GM19372 (cell line): ENCODE measurements around the gene SP3.
A peak's percentile ranks its signal among the peaks of the same experiment; 100 is the strongest.

Experiments
- ATAC-seq: cut with Tn5 transposase; IDR thresholded peaks from one replicate; pipeline ENCODE4 v1.9.1; 2021; ENCODE audit warnings: mild to moderate bottlenecking, low read depth, moderate library complexity; ENCODE audit not compliant: unreplicated experiment

SP3 gene

DNA sequence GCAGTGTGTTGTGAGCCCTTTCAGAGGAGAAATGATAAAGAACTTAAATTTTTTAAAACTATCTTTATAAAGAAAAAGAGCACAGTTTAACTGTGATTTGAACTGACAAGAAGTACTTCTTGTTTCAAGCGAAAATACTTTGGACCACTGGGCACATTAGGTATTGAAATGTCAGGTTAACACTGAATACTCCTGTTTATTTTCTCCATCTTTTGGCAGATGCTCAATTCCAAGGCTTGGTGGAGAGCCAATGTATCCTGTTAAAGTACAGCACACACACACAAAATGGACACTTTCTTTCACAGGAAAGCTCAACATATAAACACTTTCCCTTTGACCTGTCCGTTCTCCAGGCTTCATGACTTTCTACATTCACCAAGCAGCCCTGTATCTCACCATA, 32.6 kb upstream of the SP3 start:
- no peak for ATAC-seq

- ATAC-seq: peak; percentile 94
Observed at GRCh38 chr2:173997269-173997668, 32.1 kb upstream of the SP3 start.

GRCh38 chr2:173996766-173997165, 31.6 kb upstream of the SP3 start:
- no peak for ATAC-seq

DNA sequence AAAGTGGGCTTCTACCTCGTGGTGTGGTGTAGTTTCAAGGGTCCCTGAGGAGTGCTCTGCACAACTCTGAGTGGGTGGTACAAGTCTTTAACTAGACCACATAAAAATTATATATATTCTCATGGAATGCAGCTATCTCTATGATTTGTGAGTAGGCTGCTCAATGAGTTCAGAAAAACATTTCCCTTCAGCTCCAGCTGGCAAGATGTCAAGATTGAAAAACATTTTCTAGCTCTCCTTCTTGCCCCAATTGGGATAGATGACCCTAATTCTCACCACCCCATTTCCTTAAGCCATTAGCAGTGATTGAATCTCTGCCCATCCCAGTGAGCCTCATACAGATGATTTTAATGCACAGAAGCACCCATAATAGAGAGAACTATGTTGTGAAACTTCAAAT, 28.3 kb upstream of the SP3 start:
- ATAC-seq: no peak

- no peak for ATAC-seq
Observed at GRCh38 chr2:173991856-173992588, 26.8 kb upstream of the SP3 start.

DNA sequence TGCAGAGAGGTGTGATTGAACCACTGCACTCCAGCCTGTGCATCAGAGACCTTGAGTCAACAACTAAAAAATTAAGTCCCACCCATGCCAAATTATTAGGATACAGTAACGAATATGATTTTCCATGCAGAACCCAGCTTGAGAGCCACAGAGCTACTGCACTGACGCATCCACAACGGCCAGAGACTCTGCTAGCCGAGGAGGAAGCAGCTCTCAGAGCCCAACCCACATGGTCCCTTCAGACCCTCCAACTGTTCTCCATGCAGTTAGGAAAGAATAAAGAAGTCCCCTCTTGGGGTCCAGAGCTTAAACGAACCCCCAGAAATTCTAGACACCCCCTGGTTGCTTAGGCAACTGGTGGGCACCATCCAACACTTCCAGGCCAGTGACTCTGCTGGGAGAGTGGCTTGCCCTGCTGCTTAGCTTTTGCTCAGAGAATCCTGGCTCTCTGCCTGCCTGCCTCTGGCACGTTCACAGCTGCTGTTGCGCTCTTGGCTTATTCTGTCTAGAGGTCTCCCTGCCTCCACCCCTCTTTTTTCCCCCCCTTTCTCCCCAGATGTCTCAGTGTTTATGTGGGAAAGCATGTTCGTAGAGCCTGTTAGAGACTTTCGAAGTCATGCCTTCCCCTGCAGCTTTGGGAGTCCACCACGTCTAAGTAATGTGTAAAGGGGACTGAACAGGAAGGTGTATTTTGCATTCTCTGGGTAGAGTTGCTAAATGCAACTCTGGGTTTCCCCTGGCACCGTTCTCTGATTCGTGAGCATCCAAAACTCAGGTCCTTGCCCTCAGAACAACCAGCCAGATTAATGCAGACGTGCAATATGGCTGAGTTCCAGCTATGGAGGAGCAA, 26.0 kb upstream of the SP3 start:
- ATAC-seq: peak; percentile 62

GRCh38 chr2:173990245-173990644, 25.1 kb upstream of the SP3 start:
- ATAC-seq: no peak

DNA sequence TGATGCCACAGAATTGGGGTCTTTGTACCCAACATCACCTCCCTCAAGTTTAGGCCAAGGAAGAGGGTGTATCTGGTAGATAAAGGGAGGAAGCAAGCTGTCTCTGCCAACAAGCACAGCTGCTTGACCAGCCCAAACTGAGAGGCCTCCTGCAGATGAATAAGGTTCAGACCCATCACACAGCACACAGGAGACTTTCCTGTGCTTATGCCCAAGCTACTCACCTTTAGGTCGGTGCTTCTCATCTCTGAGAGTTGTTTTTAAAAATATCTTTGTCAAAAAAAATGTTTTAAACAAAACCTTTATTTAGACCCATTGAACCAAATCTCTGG, 24.7 kb upstream of the SP3 start:
- ATAC-seq: no peak

- ATAC-seq: no peak
Observed at GRCh38 chr2:173989160-173989883, 24.1 kb upstream of the SP3 start.

DNA sequence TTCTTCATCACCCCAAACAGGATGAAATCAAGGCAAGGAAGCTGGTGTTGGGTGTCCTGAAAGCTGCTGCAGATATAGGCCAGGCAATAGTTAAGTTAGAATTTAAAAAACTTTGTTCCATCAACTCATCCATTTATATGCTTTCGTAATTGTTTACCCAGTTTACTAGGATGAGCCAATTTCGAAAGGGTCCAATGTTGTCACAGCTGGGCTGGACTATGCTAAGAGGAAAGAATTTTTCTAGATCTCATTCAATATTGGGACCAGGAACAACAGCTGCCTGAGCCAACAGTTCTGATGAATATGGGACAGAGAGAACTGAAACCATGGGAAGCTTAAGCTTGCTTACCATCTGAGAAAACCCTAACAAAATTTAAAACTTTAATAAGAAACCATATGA, 21.6 kb upstream of the SP3 start:
- no peak for ATAC-seq

- no peak for ATAC-seq
Observed at GRCh38 chr2:173985605-173985992, 20.4 kb upstream of the SP3 start.

DNA sequence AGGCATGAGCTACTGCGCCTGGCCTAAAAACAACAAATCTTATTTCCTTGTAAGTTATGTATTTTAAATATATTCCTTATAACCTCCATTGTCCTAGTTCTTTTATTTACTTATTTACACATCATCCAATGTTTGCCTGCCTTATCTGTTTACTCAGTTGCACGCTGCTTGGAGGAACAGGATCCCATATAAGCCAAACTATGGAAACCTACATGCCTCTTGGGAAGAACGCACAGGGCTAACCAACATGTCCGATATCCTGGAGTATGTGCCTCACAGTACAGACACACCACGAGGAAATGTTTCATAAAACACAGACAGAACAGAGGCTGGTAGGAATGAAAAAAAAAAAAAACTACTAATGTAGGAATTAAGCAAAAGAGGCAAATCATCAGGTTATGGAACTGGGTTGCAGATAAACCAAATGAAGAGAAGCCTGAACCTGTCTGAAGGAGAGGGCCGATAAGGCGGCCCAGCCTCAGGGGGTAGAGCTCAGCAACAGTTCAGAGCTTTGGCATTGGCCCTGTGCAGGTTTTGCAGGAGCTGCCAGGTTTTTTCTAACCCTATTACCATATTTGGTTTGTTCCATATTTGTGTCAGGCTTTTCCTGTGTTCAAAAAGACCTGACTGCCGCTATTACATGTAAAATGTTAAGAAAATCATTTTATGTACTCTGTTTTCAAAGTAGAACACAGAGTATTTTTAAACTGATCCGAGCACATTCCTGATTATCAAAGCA, 19.9 kb upstream of the SP3 start:
- ATAC-seq: no peak

- no peak for ATAC-seq
Observed at GRCh38 chr2:173983391-173983871, 18.3 kb upstream of the SP3 start.

DNA sequence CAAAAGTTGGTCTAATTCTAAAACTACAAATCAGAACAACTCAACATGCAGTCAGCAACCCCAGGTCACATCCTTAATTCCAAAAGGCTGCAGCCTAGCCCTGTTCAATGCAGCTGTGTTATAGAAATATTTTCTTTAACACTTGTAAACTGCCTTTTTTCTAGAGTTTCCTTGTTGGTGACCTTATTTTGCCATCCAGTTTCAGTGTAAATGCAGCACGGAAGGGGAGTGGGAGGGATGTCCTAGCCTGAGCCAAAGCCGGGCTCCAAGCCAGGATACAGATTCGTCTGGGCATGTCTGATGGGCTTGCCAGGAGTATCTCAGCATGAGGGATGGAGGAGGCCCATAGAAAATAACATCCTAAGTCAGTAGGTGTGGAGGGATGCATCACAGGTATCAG, 17.7 kb upstream of the SP3 start:
- no peak for ATAC-seq

- no peak for ATAC-seq
Observed at GRCh38 chr2:173982182-173982714, 17.1 kb upstream of the SP3 start.

- no peak for ATAC-seq
Observed at GRCh38 chr2:173981520-173981919, 16.3 kb upstream of the SP3 start.

DNA sequence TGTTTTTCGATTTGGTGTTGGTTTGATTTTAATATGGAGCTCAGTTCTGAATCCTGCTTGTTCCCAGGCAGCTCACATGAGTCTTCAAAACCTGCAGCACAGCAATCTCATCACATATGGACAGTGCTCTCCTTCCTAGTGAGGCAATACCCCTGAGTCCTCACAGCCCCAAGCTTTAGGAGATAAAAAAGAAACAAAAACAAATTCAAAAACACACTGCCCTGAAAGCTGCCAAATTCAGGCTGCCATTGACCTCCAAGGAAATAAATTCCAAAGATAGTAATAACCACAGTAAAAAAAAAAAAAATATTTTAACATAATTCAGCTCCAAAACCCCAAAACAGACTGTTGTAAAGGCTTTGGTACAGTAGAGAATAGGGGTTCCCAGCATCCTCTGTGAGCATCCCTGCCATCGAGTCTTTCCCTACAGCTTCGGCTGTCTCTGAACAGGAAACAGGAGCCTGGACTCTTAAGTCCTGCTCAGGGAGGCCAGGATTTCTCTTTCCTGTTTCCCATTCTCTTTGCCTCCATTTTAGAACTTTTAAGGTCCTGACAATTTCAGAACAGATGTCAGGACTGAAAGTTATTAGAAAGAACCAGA, 14.7 kb upstream of the SP3 start:
- no peak for ATAC-seq

DNA sequence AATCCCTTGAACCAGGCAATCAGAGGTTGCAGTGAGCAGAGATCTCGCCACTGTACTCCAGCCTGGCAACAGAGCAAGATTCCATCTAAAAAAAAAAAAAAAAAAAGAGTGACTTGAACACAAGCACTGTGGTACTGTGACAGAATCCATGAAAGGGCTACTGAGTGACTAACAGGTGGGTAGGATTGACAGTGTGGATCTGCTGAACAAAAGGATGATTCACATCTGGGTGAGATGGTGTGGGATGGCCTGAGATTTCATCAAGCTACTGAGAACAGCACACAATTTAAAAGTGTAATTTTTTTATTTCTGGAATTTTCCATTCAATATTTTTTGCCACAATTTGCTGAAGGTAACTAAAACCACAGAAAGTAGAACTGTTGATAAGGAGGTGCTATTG, 13.3 kb upstream of the SP3 start:
- no peak for ATAC-seq

DNA sequence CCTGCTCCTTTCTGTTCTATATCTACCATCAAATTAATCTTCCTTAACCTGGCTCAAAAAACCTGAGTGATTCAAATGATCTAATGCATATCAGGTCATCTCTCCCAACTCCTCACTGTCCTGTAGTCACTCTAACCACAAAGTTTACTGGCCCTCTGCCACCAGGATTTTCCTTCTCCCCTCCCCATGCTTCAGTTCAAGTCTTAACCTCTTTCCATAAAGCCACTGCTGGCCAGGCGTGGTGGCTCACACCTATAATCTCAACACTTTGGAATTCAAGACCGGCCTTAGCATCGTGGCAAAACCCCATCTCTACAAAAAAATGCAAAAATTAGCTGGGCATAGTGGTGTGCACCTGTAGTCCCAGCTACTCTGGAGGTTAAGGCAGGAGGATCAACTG, 7.5 kb upstream of the SP3 start:
- no peak for ATAC-seq

GRCh38 chr2:173972165-173972564, 7.0 kb upstream of the SP3 start:
- ATAC-seq: no peak
